GM21576 (cell line): ENCODE data around the gene SYT8.

Experiments
- ATAC-seq: cut with Tn5 transposase; IDR thresholded peaks from one replicate; pipeline ENCODE4 v1.9.1; 2021; ENCODE audit warnings: mild to moderate bottlenecking, moderate library complexity; ENCODE audit not compliant: unreplicated experiment

Gene SYT8

GRCh38 chr11:1857064-1857463 lies 22.3 kb downstream of the SYT8 start:
- no peak for ATAC-seq

- ATAC-seq: no peak
Observed at GRCh38 chr11:1858154-1858553, 23.4 kb downstream of the SYT8 start.

DNA sequence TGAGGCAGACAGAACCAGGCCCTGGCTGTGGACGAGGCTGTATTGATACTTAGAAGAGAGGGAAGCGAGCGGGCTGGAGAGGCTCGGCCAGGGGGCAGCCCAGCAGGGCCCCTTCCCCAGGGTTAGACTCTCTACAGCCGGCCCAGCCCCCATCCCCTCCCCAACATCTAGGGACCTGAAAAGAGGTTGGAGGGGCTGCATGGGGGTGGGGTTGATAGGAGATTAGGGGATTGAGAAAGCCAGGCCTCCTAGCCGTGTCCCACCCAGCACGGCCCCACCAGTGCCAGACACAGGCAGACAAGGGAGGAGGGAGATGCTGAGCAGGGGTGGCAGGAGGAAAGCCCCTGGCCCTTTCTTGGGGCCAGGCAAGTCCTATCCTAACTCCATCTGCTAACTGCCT lies 23.8 kb downstream of the SYT8 start:
- ATAC-seq: no peak

DNA sequence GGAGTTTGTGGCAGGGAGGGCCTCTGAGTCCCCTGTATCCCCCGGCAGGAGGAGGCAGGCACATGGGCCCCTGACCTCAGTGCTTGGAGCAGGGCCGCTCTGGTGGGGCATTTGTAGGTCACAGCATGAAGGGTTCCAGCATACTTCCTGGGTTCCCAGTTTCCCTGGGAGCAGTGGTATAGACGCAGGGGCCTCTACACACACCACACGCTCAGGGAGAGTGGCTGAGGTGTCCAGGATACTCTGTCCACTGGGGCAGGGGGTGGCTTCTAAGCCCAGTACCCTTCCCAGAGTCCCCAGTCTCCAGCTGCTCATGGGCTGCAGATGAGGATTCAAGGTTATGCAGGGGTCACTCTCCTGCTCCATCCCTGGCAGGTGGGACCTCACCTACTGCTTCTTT lies 24.2 kb downstream of the SYT8 start:
- ATAC-seq: no peak

GRCh38 chr11:1860108-1860507 lies 25.3 kb downstream of the SYT8 start:
- ATAC-seq: no peak

DNA sequence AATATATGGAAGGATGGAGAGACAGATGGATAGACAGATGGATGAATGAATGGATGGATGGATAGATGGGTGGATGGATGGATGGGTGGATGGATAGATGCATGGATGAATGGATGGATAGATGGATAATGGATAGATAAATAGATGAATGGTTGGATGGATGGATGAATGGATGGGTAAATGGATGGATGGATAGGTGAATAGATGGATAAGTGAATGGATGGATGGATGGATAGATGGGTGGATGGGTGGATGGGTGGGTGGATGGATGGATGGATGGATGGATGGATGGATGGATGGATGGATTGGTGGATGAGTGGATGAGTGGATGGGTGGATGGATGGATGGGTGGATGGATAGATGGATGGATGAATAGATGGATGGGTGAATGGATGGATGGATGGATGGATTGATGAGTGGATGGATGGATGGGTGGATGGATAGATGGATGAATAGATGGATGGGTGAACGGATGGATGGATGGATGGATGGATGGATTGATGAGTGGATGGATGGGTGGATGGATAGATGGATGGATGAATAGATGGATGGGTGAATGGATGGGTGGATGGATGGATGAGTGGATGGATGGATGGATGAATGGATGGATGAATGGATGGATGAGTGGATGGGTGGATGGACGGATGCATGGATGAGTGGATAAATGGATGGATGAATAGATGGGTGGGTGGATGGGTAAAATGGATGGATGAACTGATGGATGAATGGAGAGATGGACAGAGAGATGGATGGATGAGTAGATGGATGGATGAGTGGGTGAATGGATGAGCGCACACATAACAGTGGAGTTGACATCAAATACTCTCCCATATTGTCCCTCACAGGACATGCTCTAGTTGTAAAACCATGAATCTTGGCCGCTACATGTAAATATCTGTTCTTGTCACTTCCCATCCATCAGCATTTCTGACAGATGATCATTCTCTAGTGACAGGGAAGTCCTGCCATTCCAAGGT lies 26.9 kb downstream of the SYT8 start:
- no peak for ATAC-seq

DNA sequence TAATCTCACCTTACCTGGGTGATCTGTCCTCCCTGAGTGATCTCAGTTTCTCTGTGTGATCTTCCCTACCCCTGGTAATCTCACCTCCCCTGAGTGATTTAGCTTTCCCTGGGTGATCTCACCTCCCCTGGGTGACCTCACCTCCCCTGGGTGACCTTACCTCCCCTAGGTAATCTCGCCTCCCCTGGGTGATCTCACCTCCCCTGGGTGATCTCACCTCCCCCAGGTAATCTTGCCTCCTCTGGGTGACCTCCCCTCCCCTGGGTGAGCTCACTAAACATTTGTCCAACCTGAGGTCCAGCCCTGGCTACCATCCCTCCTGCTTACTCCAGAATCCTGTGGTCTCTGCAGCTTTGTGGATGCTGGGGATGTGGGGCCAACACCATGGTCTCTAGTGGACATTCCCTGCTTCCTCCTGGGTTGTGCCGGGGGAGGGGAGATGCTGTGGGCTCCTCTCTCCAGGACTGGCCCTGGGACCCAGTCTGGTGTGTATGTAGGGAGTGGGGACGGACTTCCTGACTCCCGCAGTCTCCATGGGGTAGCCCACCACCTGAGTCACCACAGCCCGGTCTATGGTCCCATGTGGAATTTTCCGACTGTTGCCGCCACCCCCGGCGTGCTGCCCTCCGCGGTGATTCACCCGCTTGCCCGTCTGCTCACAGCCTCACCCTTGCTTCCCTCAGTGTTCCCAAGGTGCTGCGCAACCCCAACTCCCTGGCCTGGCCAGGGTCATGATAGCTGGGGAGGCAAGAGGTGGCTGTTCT lies 28.0 kb downstream of the SYT8 start:
- ATAC-seq: no peak

- ATAC-seq: no peak
Observed at GRCh38 chr11:1863352-1864216, 28.8 kb downstream of the SYT8 start.

- ATAC-seq: no peak
Observed at GRCh38 chr11:1864231-1864630, 29.4 kb downstream of the SYT8 start.

DNA sequence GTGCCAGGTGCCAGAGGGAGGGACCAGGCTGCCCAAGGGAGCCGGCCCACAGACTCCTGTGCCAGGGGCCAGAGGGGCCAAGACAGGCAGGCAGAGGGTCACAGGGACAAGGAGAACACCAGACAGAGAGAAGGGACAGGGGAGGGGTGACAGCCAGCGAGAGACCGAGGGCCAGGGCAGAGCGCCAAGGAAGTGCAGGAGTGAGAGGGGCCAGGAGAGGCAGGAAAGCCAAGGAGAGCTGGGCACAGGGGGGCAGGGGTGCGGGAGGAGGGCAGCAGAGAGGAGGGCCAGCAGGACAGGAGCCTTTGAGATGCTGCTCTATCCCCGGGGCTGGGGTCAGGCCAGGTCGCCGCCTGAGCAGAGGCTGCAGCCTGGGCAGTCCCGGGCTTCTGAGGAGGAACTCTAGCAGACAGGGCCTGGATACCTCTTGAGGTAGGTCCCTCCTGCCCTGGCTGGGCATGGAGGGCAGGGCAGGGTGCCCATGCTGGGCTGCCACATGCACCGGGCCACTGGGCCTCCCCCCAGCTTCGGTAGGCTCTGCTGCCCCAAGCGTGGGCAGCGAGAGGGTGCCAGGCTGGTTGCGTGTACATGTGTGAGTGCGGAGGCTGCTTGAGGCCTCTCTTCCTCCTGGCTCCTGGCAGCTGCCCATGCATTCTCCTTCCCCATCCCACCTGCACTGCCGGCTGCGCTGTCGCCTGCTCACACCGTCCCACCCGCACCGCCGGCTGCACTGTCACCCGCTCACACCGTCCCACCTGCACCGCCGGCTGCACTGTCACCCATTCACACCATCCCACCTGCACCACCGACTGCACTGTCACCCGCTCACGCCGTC lies 30.3 kb downstream of the SYT8 start:
- ATAC-seq: no peak

DNA sequence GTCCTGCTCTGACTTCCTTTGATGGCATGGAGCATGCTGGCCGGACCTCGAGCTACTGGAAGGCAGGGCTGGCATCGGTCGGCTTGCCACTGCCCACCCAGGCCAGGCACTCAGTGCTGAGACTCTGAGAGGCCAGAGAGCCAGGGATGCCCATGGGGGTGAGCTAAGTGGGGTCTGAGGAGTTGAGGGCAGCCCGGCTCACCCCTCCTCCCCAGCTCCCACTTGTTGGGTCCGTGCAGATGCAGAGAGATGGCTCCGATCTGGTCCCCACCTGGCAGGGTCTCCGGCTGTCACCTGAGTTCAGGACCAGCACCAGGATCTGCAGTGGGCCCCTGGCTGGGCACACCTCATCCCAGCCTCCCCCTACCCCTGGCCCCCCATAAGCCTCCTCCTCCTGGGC lies 31.4 kb downstream of the SYT8 start:
- no peak for ATAC-seq

- no peak for ATAC-seq
Observed at GRCh38 chr11:1866776-1867175, 32.0 kb downstream of the SYT8 start.

GRCh38 chr11:1867381-1867780 lies 32.6 kb downstream of the SYT8 start:
- ATAC-seq: no peak

DNA sequence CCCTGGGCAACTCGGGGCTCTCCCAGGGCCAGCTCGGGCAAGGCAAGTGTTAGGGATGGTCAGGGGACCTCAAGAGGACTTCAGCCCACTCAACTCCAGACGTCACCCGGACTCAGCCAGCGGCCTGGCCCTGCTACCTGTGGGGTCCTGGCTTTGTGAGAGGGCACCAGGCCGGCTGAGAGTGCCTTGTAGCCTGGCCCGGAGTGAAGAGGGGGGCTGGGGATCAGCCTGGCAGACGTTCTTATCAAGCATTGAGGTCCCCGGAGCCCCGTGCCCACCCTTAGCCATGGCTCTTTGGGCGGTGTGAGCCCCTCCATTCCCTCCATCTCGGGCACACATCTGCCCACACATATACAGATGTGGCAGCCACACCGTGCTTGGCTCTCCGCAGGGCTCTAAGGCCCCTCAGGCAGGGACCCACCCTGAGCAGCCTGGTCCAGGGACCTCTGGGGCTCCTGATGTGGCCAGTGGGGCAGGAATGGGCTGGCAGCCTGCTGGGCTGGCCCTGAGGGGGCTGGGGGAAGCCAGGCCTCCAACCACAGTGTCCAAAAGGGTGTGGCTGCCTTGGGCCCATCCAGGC lies 33.4 kb downstream of the SYT8 start:
- ATAC-seq: no peak

DNA sequence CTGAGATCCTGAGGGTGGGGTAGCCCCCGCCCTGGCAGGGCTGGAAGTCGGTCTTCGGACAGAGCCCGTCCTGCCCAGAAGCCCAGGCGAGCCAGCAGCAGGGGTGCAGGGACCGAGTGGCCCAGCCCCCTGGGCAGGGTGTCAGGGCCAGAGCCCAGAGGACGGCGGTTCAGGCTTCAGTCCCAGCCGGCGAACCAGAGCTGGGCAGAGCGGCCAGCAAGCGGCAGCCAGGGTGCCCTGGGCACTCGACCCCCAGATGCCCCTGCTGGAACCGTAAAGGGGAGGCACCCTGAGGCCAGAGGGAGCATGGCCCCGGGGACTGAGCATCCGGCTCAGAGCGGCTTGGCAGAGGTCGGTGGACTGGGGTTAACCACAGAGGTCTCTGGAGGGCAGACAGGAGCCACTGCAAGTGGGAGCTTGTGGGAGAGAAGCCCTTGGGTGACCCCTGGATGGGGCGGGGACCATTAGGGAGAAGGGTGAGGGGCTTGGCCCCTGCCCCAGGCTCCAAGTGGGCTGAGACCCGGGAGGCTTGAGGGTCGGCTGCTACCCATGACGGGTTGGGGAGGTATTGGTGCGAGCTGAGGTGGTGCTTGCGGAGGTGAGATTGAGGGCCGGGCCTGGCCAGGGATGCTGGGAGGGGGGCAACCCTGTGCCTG lies 34.0 kb downstream of the SYT8 start:
- no peak for ATAC-seq

DNA sequence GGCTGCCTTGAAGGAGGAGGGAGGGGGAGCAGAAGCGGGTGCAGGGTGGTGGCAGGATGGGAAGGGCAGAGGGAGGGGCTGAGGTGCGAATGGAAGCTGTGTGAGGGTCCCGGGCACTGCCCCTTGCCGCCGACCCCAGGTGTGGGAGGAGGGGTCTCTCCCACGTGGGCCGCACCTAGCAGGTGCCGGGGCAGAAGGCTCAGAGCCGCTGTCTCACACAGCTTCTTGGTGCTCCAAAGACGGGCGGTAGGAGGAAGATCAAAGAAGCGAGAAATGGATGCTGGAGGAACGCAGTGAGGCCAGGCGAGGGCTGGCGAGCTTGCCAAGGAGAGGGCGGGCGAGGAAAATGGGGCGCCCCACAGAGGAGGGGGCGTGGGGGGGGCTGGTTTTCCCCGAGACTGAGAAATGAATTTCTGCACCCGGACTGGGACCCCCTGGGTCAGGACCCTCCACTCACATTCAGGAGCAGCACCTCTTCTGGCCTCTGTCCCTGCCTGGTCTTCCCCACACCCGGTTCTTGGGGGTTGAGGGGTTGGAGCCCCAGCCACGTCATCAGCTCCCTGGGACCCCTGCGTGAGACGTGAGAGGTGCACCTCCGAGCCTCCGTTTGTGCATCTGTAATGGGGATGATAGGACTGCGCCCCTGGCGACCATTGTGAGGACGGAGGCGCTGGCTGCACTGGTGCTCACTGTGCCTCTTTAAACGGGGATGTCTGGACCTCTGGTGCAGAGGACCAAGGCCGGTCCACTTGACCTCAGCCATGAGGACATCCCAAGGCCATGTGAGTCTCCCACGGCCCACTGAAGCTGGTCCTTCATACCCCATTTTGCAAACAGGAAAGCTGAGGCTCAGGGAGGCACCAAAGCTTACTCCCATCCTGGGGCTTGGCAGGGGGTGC lies 34.9 kb downstream of the SYT8 start:
- ATAC-seq: no peak

- no peak for ATAC-seq
Observed at GRCh38 chr11:1870326-1870696, 35.5 kb downstream of the SYT8 start.

GRCh38 chr11:1870721-1871466 lies 36.1 kb downstream of the SYT8 start:
- ATAC-seq: no peak
